Esophagus muscularis mucosa (tissue), 4 donors: ENCODE results near the gene FNIP2. TPM values are rescaled to one million over a fixed set of nuclear protein-coding genes. Genes with fewer than 3 reads are reported as not detected.

Source experiments
- DNase-seq: peaks from one replicate; pipeline ENCODE4 v3.0.0-alpha.2; 2017; ENCODE audit errors: extremely low spot score
- H3K27ac ChIP-seq, 4 donors: fragments of 200-600 bp; sonication (generic); replicated peaks in 1 of 4; 1 replicate in 3 of 4; 2 replicates in 1 of 4; pipeline ENCODE4 v1.5.1; 2016 to 2019; ENCODE audit warnings: mild to moderate bottlenecking in 1 of 4
- H3K27me3 ChIP-seq, 4 donors: fragments of 200-600 bp; sonication (generic); one replicate each; pipeline versions ENCODE4 v1.5.1 to v1.6.0; 2016 to 2019
- H3K36me3 ChIP-seq, 4 donors: fragments of 200-600 bp; sonication (generic); one replicate each; pipeline ENCODE4 v1.5.1; 2016 to 2019
- H3K4me1 ChIP-seq, 4 donors: fragments of 200-600 bp; sonication (generic); one replicate each; pipeline ENCODE4 v1.5.1; 2016 to 2019
- H3K4me3 ChIP-seq, 4 donors: fragments of 200-600 bp; sonication (generic); 1 replicate in 2 of 4; 2 replicates in 2 of 4; pipeline ENCODE4 v1.5.1; 2016 to 2019; ENCODE audit warnings: mild to moderate bottlenecking in 4 of 4, moderate library complexity in 1 of 4
- H3K9me3 ChIP-seq, 4 donors: fragments of 200-600 bp; sonication (generic); 1 replicate in 3 of 4; 2 replicates in 1 of 4; pipeline ENCODE4 v1.5.1; 2016 to 2019
- CTCF ChIP-seq, 3 experiments: fragments of 200-600 bp in 2 of 3; fragments of 450-650 bp in 1 of 3; sonication (generic) in 2 of 3; IDR thresholded peaks; one replicate each; pipeline ENCODE4 v1.5.1; 2017 to 2019; ENCODE audit warnings: antibody characterized with exemption in 3 of 3, mild to moderate bottlenecking in 2 of 3, moderate library complexity in 1 of 3
- EP300 ChIP-seq: sonication (generic); formaldehyde crosslinking; IDR thresholded peaks from one replicate; pipeline ENCODE4 v1.6.1; 2017; ENCODE audit warnings: antibody characterized with exemption
- POLR2A ChIP-seq: fragments of 450-650 bp; IDR thresholded peaks from one replicate; pipeline ENCODE4 v1.6.1; 2017; ENCODE audit warnings: antibody characterized with exemption, moderate library complexity, mild to moderate bottlenecking, low read depth
- POLR2AphosphoS5 ChIP-seq, 2 donors: sonication (generic); formaldehyde crosslinking; IDR thresholded peaks; one replicate each; pipeline ENCODE4 v1.6.1; 2017; ENCODE audit warnings: antibody characterized with exemption in 2 of 2
- WGBS: methylation state at CpG from one replicate; pipeline ENCODE4 v1.1.5; 2018; 5-methylcytosine and 5-hydroxymethylcytosine counted together
- intact Hi-C: fragments of 100-400 bp; cut with DNase I; formaldehyde crosslinking; loops from one replicate; pipeline ENCODE4 v1.15.1; 2023
- total RNA-seq, 4 donors: library from RNA; depleted of rRNA; stranded (reverse); fragments of >200 nt; gene quantifications; one replicate each; pipeline versions ENCODE4 v1.1.0 to v1.2.1, GENCODE V29; 2016

The FNIP2 gene
- total RNA-seq, 4 donors from 2014 or later, result 80.0 to 97.7 (median 87.4) TPM

- H3K4me3 ChIP-seq, result no peak overlapping the region
- no peaks in the 10 kb centered on the region for H3K36me3 ChIP-seq
- peaks cover 69 to 92% (median 87%) of the 10 kb centered on the region in 4 donors for H3K4me1 ChIP-seq
- no peak overlapping the region for H3K27ac ChIP-seq
- no peak for DNase-seq
- no peaks in the 10 kb centered on the region for H3K27me3 ChIP-seq
- 79% methylated on average over 7 of the region's 7 CpGs for WGBS
- intact Hi-C loops, result no loop called here
- H3K9me3 ChIP-seq, result no peaks in the 10 kb centered on the region
- no peak for TF ChIP-seq POLR2AphosphoS5 (IDR thresholded peaks at IDR 0.05)
- TF ChIP-seq CTCF (IDR thresholded peaks at IDR 0.05), result no peak
- no peak for TF ChIP-seq EP300
- TF ChIP-seq POLR2A, result no peak
Measured at GRCh38 chr4:158796370-158797140, 27.7 kb downstream of the FNIP2 start.

GRCh38 chr4:158798062-158798461 lies 29.2 kb downstream of the FNIP2 start:
- 96% methylated on average over 7 of the region's 7 CpGs for WGBS
- no peak overlapping the region for H3K27ac ChIP-seq
- H3K4me1 ChIP-seq, result peaks cover 60 to 97% (median 86%) of the 10 kb centered on the region in 4 donors
- intact Hi-C loops, result no loop called here
- no peaks in the 10 kb centered on the region for H3K27me3 ChIP-seq
- no peak overlapping the region for H3K4me3 ChIP-seq
- no peaks in the 10 kb centered on the region for H3K36me3 ChIP-seq
- H3K9me3 ChIP-seq, result no peaks in the 10 kb centered on the region
- no peak for DNase-seq
- no peak for TF ChIP-seq POLR2AphosphoS5 (IDR thresholded peaks at IDR 0.05)
- TF ChIP-seq EP300, result no peak
- no peak for TF ChIP-seq CTCF (IDR thresholded peaks at IDR 0.05)
- no peak for TF ChIP-seq POLR2A

DNA sequence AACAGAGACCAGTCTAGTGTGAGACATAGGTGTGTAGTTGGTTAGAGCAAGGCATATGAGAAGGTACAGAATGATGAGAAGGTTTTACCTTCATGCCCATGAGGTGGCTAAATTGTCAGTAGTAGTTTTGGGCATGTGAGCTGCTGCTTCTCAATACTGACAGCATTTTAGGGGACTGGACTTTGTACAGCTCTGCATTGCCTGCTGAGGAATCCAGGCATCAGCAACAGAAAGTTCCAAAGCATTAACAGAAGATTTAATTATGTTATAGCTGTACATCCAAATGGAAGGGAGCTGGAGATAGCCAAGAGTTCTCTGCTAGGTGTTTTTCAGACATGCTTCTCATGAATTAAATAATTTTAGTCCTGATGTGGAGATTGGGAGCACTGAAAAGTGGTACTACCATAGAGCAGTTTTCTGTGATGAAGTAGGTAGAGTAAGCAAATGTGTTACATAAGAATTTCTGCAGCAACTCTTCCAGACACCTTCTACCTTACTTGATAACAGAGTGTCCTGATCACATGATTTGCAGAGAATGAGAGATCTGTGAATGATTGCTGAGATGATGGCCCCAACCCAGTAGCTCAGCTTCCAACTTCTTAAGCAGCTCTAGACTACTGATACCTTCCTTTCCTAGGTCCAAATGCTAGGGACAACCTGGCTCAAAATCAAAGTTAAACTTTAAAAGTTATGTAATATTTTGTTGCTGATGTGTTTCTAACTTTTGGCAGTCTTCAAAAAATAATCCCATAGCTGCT lies 30.4 kb downstream of the FNIP2 start:
- Histone ChIP-seq H3K27me3 (no peaks in the 10 kb centered on the region), H3K4me3 (no peak overlapping the region), H3K4me1 (peaks cover 60 to 100% (median 89%) of the 10 kb centered on the region in 4 donors), H3K36me3 (no peaks in the 10 kb centered on the region), H3K9me3 (no peaks in the 10 kb centered on the region), H3K27ac (no peak overlapping the region)
- intact Hi-C loops, result no loop called here
- DNase-seq, result no peak
- TF ChIP-seq EP300, result no peak
- TF ChIP-seq POLR2A, result no peak
- no peak for TF ChIP-seq CTCF (IDR thresholded peaks at IDR 0.05)
- no peak for TF ChIP-seq POLR2AphosphoS5 (IDR thresholded peaks at IDR 0.05)

DNA sequence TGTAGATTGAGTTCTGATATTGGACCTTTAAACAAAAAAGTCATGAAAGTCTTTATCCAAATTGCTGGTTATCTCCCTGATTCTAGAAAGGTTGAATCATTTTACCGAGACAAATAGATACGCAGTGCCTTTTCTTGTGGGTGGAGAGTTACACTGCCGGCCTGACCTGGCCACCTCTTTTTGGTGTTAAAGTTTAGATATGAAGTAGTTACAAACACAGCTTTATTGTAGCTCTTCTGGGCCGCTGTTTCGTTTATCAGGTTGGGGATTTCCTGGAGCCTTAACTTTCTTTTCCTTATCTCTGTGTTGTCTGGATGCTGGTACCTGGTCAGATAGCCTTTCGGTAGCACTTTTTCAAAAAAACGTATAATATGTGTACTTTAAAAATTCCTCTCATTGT lies 31.0 kb downstream of the FNIP2 start:
- H3K4me1 ChIP-seq, result peaks cover 59 to 99% (median 88%) of the 10 kb centered on the region in 4 donors
- no peaks in the 10 kb centered on the region for H3K27me3 ChIP-seq
- WGBS, result 82% methylated on average over 7 of the region's 7 CpGs
- no peaks in the 10 kb centered on the region for H3K36me3 ChIP-seq
- H3K4me3 ChIP-seq, result no peak overlapping the region
- TF ChIP-seq EP300 (no peak), POLR2AphosphoS5 (IDR thresholded peaks at IDR 0.05) (no peak), CTCF (IDR thresholded peaks at IDR 0.05) (no peak), POLR2A (no peak)
- no peak for DNase-seq
- intact Hi-C loops, result no loop called here
- no peaks in the 10 kb centered on the region for H3K9me3 ChIP-seq
- H3K27ac ChIP-seq, result no peak overlapping the region
